NCI-H2227 treated with DMSO at 0.1 percent for 48 hours (cell line): ENCODE results near the gene DIS3L2.
"Not testable (repeated sequence)": the region's sequence is repeated elsewhere in the genome, so short reads cannot be mapped to it uniquely, and the experiment has no call there.

ENCODE experiments used
- DNase-seq: peaks from one replicate; lab custom pipeline; 2025; lab: John Stamatoyannopoulos, UW

DIS3L2 gene

DNA sequence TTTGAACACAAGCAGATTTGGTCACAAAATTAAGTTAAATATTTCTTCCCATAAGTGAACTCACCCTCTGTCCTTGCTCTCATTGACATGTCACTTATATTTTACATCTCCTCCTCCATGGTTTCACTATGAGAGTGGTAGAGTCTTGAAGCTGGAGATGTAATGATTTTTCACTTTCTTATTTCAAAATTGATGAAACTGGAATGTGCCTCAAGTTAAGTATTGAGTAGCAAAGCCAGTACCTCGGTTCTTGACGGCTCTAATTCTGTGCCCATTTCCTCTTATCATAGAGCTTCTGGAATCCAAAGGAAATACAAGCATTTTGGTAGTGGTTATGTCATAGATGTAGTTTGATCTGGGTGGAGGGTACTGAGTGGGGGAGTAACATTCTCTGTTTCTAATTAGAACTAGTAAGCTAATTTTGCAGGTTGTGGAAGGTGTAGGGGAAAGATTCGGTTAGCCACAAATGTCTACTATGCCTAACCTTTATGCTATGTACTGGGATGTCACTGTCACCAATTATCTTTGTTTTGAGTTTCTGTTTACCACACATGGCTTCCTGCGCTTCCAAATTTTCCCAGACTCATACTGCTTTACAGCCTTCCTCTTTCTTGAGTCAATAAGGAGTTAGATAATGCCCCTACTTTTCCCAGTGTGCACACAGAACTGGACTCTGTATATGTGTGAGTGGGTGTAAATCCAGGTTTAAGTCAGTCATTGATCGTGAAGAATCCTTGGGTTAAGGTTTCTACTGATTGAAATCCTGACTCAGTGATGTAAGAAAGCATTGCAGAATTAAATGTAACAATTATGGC is 96.8 kb downstream of the DIS3L2 start:
- DNase-seq, result no peak

DNA sequence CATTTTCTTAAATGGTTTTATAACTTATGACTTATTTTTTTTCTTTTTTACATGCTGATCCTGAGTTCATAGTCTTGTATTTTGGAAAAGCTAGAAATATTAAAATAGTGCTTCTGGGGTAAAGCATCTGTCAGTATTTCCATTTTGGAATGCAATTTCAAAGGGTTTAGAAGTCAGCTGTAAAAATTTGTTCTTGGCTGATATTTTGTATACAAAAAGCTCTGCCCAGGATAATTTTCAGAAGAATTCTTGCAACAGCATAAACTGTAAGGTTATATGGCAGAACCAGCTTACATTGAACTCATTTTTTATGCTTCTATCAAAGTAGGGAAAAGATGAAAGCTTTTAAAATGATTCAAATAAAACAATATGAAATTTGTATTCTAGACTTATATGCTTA is 97.4 kb downstream of the DIS3L2 start:
- DNase-seq, result no peak

DNA sequence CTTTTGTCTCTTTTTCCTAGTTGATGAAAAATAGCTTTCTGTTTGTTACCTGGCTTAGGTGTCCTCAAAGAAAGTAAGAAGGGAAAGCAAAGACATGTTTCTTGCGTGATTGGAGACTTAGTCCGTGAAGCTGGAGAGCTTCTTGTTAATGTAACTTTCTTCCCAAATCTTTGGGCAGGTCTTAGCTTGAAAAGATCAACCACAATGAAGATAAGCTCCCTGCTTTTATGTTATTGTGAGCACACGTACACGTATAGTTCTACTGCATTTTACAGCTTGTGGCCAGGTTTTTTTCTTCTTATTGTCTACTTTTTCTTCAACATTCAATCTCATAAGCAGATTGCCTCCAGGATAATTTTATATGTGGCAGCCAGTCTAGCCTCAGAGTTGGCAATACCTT is 99.8 kb downstream of the DIS3L2 start:
- DNase-seq, result no peak

DNA sequence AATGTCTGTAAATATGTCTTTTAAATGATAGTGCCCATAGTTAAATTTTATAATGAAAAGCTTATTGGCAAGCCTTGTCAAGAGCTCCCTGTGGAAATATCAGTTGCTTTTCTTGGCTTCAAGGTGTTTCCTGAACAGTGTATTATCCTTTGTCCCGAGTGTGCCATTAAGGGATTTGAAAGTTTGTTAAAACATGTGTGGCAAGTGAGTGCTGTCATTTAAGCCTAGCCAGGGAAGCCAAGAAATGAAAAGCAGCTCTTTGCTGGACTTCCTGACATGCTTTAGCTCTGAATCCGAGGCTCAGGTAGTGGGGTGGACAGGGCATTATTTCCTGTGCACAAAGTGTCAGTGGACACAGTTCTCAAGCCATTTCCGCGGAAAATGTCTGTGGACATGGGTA is 111.5 kb downstream of the DIS3L2 start:
- DNase-seq, result no peak

DNA sequence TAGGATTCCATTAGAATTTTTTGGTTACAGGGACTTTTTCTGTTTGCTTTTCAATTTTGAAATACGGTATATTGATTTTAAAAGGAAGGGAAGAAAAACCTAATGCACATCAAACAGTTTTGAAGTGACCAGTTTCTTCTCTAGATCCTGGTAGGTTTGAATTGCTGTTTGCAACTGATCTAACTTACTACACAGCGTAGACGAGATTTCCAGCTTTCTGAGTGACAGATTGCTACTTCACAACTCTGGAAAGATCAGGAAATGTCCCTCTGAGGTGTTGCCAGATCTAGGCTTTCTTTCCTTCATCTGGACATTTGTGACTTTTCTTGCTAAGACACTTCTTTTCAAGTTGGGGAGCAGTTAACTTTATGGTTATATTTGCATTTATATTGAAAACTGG is 112.2 kb downstream of the DIS3L2 start:
- no peak for DNase-seq

DNA sequence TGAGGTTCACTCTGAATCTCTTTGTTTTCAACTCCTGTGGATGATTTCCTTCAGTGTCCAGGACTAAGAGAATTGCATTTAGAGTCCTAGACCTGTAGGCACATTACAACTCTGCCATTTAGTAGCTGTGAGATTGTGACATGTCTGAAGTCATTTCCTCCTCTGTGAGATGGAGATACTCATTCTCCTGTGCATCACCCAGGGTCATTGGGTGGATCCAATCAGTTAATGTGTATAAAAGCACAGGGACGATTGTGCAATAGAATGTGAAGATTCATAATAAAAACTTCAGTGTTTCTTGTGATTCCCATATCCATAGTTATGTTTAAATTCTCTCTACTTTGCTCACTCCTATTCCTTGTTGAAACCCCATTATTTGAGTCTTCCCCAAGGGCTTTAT is 113.6 kb downstream of the DIS3L2 start:
- no peak for DNase-seq

DNA sequence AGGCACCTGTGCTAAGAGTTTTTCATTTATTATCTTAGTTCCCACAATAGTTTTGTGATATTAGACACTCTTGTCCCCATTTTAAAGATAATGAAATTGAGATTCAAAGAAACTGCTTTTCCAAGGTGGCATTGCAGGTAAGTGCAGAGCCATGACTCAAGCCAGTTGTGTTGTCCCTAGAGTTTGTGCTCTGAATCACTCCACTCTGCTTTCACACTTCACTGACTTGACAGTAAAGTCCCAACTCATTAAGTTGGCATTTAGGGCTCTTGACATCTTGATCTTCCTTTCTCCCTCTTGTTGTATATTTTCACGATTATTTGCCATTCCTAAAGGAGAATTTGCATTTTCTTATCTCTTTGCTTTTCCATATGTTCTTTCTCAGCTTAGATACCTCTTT is 114.3 kb downstream of the DIS3L2 start:
- DNase-seq, result no peak

DNA sequence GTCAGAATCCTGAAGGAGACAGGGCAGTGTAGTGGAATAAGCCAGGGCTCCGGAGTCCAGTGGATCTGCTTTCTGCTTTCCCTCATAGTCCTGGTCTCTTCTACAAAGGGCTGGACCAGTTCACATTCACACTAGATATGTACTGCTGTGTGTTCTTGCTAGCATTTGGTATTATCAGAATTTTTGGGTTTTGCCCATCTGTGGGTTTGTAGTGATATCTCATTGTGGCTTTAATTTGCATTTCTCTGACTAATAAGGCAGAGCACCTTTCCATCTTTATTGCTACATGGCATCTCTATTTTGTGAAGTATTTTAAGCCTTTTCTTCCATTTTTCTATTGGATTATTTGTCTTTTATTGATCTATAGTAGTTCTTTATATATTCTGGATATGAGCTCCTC is 114.8 kb downstream of the DIS3L2 start:
- no peak for DNase-seq

DNA sequence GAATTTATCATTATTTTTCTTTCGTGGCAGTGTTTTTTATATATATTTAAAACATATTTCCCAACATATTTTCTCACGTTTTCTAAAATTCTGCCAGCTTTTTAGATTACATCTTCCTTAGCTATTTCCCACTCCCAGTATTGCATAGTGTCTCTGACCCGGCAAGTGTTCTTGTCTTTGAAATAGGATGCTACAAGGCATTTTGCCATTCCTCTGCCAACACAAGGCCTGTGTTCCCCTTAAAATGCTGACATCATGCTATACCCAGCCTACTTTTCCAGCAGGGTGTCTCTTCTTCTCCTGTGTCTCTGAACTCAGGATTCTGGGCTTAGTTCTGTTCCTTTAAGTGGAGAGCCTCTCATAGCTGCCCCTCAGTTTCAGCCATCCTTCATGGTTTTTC is 115.2 kb downstream of the DIS3L2 start:
- DNase-seq, result no peak

DNA sequence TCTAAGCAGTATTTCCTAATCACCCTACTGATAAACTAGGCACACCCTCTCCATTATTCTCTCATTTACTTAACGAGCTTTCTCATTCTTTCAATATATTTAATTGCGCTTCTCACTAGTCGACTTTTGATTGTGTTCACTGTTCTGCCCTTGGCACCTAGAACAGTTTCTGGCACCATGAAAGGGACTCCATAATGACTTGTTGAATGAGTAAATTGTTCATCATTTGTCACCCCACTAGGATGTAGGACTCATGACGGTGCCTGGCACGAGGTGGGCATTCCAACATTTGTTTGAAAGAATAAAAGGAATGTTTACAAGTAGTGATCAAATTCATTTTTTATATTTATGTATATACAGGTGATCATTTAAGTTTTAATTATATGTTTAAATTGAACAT is 123.7 kb downstream of the DIS3L2 start:
- DNase-seq, result no peak

DNA sequence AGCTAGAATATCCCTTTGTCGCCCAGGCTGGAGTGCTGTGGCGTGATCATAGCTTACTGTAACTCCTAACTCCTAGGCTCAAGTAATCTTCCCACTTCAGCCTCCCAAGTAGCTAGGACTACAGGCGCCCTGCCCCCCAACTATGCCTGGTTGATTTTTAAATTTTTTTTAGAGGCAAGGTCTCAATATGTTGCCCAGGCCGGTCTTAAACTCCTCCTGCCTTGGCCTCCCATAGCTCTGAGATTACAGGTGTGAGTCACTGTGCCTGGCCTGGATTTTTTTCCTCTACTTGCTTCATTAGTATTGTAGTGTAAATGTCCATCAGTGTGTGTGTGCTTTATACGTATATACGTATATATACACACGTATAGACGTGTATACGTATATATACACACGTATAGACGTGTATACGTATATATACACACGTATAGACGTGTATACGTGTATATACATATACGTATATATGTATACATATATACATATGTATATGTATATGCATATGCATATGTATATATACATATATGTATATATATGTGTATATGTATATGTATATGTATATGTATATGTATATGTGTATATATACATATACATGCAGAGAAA is 124.4 kb downstream of the DIS3L2 start:
- DNase-seq, result no peak

DNA sequence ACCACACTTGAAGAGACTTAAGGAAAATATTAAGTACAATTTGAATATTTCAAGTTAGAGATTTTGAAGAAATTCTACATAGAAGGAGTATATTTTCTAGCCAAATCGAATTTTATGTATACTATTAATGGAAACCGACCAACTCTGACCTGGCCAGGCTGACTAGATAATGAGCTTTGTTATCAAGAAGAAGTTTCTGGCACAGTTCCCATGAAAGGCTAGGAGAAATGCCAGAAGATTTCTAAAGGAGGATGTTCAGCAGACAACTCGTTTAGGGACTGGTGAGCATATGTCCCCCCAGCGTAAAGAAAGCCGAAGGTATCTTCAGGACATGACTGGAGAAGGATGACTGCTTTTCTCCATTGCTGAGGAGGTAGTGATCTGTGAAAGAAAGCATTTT is 127.3 kb downstream of the DIS3L2 start:
- no peak for DNase-seq

DNA sequence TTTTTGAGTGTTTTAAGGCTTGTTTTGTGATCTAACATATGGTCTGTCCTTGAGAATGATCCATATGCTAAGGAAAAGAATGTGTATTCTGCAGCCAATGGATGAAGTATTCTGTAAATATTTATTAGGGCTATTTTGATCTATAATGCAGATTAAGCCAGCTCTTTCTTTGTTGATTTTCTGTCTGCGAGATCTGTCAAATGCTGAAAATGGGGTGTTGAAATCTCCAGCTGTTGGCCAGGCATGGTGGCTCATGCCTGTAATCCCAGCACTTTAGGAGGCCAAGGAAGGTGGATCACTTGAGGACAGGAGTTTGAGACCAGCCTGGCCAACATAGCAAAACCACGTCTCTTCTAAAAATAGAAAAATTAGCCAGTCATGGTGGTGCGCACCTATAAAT is 132.7 kb downstream of the DIS3L2 start:
- no peak for DNase-seq

DNA sequence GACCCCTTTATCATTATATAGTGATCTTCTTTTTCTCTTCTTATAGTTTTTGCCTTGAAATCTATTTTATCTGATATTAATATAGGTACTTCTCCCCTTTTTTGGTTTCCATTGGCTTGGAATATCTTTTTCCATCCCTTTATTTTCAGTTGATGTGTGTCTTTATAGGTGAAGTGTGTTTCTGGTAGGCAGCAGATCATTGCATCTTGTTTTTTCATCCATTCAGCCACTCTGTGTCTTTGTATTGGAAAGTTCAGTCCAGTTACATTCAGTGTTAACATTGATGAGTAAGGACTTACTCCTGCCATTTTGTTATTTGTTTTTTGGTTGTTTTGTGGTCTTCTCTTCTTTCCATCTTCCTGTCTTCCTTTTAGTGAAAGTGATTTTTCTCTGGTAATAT is 133.4 kb downstream of the DIS3L2 start:
- no peak for DNase-seq

DNA sequence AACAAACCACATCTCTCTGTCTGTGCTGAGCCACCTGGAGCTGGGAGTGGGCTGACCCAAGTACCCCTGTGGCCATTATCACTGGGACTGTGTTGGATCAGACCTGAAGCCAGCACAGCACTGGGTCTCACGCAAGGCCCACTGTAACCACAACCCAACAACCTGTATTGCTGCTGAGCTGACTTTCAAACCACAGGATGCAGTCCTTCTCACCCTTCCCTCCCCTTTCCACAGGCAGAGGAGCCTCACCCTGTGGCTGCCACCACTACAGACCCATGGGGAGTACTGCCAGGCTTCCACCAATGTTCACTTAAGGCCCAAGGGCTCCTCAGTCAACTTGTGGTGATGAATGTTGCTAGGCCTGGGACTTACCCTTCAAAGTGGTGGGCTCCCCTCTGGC is 135.7 kb downstream of the DIS3L2 start:
- no peak for DNase-seq

DNA sequence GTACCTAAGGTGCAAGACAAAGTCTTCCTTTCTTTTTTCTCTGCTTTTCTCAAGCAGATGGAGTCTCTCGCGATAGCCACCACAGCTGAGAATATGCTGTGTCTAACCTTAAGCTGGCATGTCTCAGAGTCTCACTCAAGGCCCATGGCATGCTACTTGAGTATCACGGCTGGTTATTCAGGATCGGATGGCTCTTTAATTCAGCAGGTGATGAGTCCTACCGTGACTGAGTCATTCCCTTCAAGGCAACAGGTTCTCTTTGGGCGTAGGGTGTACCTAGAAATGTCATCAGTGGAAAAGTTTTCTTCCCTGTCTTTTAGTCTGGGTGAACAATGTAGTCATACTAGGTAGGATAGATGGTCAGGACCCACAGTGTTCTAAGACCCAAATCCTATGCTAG is 136.2 kb downstream of the DIS3L2 start:
- DNase-seq, result no peak

DNA sequence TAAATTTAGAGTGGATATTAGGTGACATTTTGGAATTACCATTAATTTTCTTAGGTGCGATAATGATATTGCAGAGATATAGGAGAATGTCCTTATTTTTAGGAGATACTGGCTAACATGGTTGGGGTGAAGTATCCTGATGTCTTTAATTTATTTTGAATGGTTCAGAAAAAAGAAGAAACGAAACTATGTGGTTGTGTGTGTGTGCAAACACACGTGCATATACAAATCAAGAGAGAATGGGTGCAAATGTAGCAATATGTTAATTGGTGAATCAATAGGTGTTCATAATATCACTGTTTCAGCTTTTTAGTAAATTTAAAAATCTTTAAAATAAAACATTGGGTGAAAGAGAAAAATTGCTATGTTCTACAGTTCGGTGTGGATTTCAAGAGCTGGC is 140.9 kb downstream of the DIS3L2 start:
- no peak for DNase-seq

DNA sequence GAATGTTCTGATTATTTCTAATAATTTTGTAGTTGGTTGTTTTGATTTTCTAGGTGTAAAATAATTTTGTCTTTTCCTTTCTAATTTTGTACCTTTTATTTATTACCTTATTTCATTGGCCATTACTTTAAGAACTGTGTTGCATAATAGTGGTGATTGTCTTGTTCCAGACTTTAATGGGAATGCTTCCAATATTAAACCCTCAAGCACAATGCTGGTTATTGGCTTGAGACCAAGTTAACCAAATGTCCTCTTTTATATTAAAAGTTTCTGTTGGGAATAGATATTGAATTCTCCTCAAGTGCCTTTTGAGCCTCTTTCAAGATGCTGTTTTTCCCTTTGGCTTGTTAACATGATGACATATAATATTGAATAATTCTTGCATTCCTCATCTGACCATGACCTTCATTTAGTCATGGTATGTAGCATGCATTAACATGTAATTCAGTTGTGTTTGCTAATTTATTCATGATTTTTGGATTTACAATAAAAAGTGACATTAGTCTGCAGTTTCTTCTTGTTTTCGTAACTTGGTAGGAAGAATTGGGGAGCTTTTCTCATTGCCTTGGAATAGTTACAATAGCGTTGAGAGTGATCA is 141.7 kb downstream of the DIS3L2 start:
- DNase-seq, result no peak

DNA sequence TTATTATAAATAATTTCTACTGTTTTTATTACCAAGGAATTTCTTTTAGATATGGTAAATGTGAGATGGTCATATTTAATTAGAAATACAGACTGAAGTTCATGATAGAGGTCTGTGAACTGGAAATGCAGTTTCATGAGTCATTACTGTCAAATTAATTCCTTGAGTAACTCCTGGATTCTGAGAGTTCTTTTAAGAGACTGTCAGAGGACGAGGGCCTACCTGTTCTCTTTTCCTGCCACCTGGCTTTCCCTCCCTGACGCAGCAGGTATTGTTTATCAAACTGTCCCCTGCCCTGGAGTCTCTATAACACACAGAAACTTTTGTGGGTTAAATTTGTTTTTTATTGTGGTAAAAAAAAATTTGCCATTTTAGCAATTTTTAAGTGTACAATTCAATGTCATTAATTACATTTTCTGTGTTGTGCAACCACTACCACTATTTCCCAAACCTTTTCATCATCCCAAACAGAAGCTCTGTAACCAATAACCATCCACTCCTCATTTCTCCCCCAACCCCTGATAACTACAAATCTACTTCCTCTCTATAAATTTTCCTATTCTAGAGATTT is 142.6 kb downstream of the DIS3L2 start:
- DNase-seq, result no peak

DNA sequence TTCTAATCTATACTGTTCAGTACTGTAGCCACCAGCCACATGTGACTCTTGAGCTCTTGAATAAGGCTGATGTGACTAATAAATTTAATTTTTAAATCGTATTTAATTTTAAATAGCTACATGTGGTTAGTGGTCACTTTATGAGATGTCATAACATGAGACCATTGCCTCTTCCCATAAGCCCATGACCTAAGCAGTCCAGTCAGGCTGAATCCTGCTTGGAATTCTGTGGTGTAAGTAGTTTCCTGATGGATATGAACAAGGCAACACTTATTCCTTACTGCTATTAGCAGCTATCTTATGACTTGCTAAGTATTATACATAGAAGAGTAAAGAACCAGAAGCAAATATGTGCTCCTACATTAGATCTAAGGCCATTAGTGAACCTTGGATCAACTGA is 150.0 kb downstream of the DIS3L2 start:
- DNase-seq, result no peak

DNA sequence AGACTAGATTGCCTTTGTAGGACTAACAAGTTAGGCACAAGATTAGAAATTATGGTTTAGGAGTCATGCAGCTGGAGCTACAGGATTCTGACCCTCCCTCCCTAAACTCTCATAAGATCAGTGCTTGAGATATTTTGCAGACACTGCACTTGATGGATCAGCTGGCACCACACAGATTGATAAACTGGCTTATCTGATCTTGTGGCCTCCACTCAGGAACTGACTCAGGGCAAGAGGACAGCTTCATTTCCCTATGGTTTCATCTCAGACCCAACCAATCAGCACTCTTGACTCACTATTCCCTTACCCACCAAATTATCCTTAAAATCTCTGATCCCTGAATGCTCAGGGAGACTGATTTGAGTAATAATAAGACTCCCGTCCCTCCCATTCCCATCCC is 152.3 kb downstream of the DIS3L2 start:
- DNase-seq, result no peak

DNA sequence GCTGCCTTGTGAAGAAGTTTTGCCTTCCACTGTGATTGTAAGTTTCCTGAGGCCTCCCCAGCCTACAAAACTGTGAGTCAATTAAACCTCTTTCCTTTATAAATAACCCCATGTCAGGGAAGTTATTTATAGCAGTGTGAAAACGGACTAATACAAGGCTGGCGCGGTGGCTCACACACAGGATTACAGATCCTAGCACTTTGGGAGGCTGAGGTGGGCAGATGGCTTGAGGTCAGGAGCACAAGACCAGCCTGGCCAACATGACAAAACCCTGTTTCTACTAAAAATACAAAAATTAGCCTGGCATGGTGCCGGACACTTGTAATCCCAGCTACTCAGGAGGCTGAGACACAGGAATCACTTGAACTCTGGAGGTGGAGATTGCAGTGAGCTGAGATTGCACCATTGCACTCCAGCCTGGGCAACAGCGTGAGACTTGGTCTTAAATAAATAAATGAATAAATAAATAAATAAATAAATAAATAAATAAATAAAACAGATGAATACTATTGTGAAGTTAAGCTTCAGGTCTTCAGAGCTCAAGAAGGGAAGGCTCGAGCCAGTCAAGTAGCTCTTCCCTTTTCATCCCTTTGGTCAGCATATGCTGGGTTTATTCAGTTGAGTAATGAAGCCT is 154.3 kb downstream of the DIS3L2 start:
- not testable (repeated sequence) for DNase-seq

DNA sequence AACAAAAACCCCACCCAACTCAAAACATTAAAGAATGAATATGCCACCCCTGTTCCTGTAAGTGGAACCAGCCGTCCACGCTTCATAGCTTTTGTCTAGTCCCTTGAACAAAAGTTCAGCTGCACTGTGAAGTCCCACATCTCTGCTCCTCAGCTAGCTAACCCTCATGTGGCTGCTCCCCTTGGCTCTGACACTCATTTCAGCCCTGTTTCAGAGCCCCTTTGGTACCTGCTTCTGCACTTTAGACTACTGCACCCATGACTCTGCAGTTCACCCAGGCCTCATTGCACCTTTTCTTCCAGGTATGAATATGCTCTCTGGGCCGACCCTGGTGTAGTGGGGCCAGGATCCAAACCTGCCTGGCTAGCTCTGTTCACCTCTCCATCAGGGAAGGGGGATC is 155.3 kb downstream of the DIS3L2 start:
- no peak for DNase-seq
